GM19397 (cell line): ENCODE data around the gene SLC49A4.

ENCODE experiments used
- ATAC-seq: cut with Tn5 transposase; IDR thresholded peaks from one replicate; pipeline ENCODE4 v1.9.1; 2021; ENCODE audit warnings: mild to moderate bottlenecking, moderate library complexity; ENCODE audit not compliant: unreplicated experiment

The SLC49A4 gene

DNA sequence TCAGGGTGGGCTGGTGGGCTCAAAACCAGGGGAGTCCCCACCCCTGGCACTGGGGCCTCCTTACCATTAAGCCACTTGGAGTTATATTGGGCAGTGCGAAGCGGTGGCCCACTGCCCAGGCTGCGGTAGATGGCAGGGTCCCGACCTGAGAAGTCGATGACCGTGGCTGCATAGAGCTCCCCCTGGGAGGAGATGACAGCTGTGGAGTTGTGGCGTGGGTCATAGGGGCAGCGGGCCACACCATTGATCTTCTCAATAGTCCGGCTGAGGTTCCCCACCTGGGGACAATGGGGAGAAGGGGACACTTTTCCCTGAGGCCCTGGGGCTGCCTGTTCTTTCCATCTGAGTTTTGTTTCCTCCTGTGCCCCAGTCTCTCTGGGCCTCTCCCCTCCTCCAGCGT lies 132.9 kb downstream of the SLC49A4 start:
- no peak for ATAC-seq

DNA sequence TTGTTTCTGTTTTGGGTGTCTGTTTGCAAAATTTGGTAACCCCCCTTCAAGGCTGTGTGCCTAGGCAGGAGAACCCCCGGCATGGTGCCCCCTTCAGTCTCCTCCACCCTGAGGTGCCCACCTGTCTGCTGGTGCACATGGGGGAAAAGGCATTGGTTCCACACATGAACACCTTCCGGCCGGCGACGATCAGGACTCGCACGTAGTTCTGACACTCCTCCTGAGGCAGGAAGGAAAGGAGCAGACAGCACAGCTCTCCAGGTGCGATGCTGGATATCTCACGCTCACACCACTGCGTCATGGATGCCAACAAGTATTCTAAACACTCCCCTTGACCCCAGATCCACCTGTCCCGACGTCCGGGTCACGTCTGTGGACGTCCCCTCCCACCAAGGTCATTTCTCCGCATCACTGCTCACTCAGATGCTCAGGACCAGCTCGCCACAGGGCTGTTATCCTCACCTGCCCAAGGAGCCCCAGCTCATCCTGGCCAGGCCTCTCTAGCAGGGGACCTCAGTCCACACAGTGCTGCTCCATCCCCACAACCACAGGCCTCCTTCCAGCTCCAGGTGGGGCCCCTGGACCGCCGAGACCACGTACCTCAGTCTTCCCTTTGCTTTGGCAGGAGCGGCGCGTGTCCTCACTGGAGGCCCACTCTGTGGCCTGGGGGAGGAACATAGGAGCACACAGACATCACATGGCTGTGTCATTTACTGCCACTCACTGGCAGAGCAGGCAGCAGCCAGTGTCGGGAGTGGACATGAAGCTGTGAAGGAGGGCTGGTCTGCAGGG lies 133.7 kb downstream of the SLC49A4 start:
- no peak for ATAC-seq

DNA sequence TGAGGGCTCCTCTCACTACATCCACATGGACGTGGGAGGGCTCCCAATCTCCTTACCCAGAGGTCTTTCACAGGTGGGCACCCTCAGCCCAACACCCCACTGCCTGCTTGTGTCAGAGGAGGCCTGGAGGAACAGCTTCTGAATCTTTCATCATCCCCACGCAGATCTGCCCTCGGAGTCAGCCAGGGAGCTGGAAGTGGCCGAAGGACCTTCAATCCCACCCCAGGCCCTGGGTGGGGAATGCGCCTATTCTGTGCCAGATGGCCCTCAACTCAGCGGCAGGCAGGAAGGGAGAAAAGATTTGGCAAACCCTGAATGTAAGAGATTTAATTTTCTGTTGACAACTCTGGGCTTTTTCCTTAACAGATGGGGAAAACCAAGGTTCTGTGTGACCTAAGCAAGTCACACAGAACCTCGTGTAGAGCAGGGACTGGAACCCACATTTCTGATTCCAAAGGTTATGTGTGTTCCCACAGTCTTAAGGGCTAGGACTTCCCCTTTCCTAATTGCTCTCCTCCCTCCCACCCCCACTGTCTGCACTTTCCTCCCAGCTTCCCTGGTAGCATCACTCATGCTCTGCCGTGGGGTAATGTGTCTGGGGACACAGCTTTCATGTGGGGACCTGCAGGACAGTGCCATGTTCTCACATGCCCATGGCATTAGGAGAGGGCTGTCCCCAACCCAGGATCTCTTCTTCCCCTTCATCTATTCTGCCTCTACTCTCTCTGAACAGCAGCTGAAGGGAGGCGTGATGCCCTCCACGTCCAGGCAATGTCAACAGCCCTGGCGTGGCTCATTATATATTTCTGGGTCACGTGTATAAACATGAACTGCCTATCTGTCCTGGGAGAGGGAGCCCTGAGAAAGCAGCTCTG lies 134.6 kb downstream of the SLC49A4 start:
- ATAC-seq: no peak

DNA sequence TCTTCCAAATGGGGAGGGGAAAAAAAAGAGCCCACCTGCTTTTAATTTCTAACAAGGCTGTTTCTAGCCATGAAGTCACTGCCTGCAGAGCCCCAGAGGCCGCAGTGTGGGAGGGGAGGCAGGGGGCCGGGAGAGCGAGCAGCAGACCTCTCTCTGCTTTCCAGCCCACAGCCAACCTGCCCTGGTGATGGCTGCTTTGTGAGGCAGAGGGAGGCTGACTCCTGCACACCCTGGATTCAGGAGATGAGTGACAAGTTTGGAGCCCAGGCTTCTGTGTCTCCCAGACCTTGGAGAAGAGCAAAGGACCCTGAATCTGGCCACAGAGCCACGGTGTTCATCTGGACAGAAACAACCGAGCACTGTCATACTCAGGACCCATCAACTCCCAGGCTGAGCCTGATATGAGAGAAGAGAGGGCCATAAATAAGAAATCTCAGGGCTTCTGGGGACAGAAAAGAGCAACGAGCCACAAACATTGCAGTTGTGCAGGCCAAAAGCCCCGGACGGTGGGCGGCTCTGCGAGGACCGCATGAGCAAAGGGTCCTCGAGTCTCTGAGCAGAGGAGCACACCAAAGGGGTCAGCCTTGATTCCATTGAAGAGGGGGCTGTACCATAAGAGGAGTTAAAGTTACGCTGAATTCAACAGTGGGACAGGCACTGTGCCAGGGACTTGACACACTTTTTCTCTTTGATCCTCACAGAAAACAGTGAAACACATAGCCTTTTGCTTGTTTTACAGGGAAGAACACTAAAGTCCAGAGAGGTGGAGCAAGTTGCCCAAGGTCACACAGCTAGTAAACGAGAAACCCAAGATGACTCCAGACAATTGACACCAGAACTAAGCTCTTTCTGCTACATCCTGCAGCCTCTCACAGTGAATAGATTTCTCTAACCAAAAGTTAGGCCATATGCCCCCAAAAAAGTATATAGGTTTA lies 135.5 kb downstream of the SLC49A4 start:
- no peak for ATAC-seq
